Heart left ventricle (tissue), 13 donors: ENCODE results near the gene TXK.

ENCODE experiments used
- POLR2A ChIP-seq, 2 donors: fragments of 450-650 bp; IDR thresholded peaks; one replicate each; pipeline ENCODE4 v1.6.1; 2017; ENCODE audit warnings: antibody characterized with exemption in 2 of 2, mild to moderate bottlenecking in 2 of 2, moderate library complexity in 2 of 2
- TF ChIP-seq, protein P1 (sequence below), 12 donors: fragments of 200-600 bp; sonication (generic) in 4 of 12; IDR thresholded peaks; one replicate each; pipeline versions ENCODE4 v1.5.0 to v1.8.0; 2018 to 2022; ENCODE audit warnings: antibody characterized with exemption in 12 of 12, mild to moderate bottlenecking in 5 of 12
- donor health status: ischemic (EF 13 %, LVEDD 7.1; RV severe dilation, severe dysfunction).
- donor health status: DM: no; HTN: yes; CAD: no.
- donor health status: DM: no; HTN: no; CAD: no.
- donor health status: ischemic (EF 25% LVEDD 6.9; RV normal size, moderate dysfunction).
- donor health status: ischemic (EF 25% LVEDD 5.7; RV mildly dilated, moderate dysfunction).
- donor health status: ischemic (EF 35%, LVEDD 5.7; RV mildly dilated, moderate dysfunction).
- donor health status: nonischemic (EF 11% LVEDD 7.7; RV severe dilation, severe dysfunction).
- donor health status: DM: yes; HTN: yes; CAD: no.
- donor health status: PGD.
- donor health status: ischemic (EF 29% LVEDD 5.4; RV normal size, mild dysfunction).
- donor health status: nonischemic (EF 23%, LVEDD 6.1; RV moderate dilation, normal function).

DNA sequence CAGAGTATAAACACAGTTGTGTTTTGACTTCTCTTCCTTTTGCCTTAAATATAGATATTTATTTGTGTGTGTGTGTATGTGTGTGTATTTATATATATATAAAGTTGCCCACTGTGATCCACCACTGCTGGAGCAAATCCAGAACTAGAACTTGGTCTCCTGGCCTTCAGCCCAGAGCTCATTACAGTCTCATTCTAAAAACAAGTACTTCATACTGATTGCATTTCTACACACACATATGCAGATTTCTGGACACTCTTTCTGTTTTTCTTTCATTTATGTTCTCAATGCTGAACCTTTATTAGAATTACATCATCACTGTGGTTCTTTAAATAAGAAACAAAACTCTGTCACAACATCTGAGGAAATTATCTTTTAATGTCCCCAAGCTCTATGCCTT, 381 bp downstream of the TXK start:
- TF ChIP-seq, protein P1, sequence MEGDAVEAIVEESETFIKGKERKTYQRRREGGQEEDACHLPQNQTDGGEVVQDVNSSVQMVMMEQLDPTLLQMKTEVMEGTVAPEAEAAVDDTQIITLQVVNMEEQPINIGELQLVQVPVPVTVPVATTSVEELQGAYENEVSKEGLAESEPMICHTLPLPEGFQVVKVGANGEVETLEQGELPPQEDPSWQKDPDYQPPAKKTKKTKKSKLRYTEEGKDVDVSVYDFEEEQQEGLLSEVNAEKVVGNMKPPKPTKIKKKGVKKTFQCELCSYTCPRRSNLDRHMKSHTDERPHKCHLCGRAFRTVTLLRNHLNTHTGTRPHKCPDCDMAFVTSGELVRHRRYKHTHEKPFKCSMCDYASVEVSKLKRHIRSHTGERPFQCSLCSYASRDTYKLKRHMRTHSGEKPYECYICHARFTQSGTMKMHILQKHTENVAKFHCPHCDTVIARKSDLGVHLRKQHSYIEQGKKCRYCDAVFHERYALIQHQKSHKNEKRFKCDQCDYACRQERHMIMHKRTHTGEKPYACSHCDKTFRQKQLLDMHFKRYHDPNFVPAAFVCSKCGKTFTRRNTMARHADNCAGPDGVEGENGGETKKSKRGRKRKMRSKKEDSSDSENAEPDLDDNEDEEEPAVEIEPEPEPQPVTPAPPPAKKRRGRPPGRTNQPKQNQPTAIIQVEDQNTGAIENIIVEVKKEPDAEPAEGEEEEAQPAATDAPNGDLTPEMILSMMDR (IDR thresholded peaks at IDR 0.05), result no peak
- TF ChIP-seq POLR2A (IDR thresholded peaks at IDR 0.05), result no peak
